ENCODE measurements around the gene SH3GL2. TPM values are rescaled to one million over a fixed set of nuclear protein-coding genes. Genes with fewer than 3 reads are reported as not detected.

SH3GL2 gene
- total RNA-seq, 4 donors from 2014 or later = 0.20 to 0.41 (median 0.32) TPM; not detected in 1

DNA sequence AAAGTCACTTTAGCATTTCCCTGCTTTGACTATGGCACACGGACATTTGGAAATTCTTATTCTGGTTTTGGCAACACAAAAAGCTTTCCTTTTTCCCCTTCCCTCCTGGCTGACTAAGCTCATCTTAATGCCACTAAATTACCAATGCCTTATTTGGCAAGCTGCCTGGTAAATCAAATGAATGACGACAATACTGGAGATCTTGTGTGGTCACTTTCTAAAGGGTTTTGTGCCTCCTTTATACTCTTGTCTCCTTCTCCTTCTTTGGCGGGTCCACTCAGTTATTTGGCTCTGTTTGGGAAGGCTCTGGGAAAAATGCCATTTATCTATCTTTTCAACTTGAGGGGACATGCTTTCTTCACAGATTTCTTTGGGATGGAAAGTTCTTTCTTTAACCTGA lies 34.9 kb downstream of the SH3GL2 start:
- 55 to 75% methylated on average over 2 to 3 of the region's 3 CpGs for WGBS, 2 donors (ENCODE audit: low coverage in 1 of 2)
- in situ Hi-C loops (cut with MboI; ENCODE audit: low pct_ligation_motif_present in 1 of 4, low pct_unique_long_range_greater_than_20kb in 1 of 4, low sequenced_read_pairs in 3 of 4) (no loop called here), intact Hi-C loops (cut with DNase I; ENCODE audit: low total_unique reads) (no loop called here)
- H3K27ac ChIP-seq = no peak overlapping the region
- no peaks in the 10 kb centered on the region for H3K27me3 ChIP-seq
- H3K4me1 ChIP-seq = no peaks in the 10 kb centered on the region
- no peak for DNase-seq
- H3K36me3 ChIP-seq = no peaks in the 10 kb centered on the region
- no peak overlapping the region for H3K4me3 ChIP-seq
- TF ChIP-seq EP300 (IDR thresholded peaks at IDR 0.05; ENCODE audit: low read depth) (no peak), POLR2AphosphoS5 (IDR thresholded peaks at IDR 0.05) (no peak), POLR2A (IDR thresholded peaks at IDR 0.05) (no peak)
- TF ChIP-seq, protein P1, sequence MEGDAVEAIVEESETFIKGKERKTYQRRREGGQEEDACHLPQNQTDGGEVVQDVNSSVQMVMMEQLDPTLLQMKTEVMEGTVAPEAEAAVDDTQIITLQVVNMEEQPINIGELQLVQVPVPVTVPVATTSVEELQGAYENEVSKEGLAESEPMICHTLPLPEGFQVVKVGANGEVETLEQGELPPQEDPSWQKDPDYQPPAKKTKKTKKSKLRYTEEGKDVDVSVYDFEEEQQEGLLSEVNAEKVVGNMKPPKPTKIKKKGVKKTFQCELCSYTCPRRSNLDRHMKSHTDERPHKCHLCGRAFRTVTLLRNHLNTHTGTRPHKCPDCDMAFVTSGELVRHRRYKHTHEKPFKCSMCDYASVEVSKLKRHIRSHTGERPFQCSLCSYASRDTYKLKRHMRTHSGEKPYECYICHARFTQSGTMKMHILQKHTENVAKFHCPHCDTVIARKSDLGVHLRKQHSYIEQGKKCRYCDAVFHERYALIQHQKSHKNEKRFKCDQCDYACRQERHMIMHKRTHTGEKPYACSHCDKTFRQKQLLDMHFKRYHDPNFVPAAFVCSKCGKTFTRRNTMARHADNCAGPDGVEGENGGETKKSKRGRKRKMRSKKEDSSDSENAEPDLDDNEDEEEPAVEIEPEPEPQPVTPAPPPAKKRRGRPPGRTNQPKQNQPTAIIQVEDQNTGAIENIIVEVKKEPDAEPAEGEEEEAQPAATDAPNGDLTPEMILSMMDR (IDR thresholded peaks at IDR 0.05) = no peak
- no peaks in the 10 kb centered on the region for H3K9me3 ChIP-seq

DNA sequence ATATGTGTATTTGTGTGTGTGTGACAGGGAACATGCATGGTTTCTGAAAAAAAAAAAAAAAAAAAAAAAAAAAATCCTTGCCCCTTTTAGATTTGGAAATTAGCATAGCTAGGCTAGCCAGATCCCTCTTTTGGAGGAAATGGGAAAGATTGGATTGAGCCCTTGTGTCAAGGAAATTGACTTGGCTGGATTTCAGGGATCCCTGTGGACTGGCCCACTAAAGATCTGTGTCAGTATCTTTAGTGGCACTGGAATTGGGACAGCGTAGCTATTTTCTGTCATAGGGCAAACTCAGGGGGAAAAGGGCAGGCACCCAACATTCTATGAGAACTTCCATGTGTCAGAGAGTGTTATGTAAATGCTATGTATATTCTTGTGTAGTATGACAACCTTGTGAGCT lies 35.4 kb downstream of the SH3GL2 start:
- in situ Hi-C loops (cut with MboI; ENCODE audit: low pct_ligation_motif_present in 1 of 4, low pct_unique_long_range_greater_than_20kb in 1 of 4, low sequenced_read_pairs in 3 of 4) = no loop called here
- TF ChIP-seq, protein P1 (IDR thresholded peaks at IDR 0.05) = no peak
- TF ChIP-seq EP300 (IDR thresholded peaks at IDR 0.05; ENCODE audit: low read depth) = no peak
- no peak for TF ChIP-seq POLR2A (IDR thresholded peaks at IDR 0.05)
- TF ChIP-seq POLR2AphosphoS5 (IDR thresholded peaks at IDR 0.05) = no peak
- intact Hi-C loops (cut with DNase I; ENCODE audit: low total_unique reads) = no loop called here
- H3K4me3 ChIP-seq = no peak overlapping the region
- H3K27ac ChIP-seq = no peak overlapping the region
- WGBS, 2 donors (ENCODE audit: low coverage in 1 of 2) = 95 to 100% methylated on average over 1 of the region's 1 CpG
- no peak for DNase-seq
- H3K4me1 ChIP-seq = no peaks in the 10 kb centered on the region
- H3K9me3 ChIP-seq = no peaks in the 10 kb centered on the region
- H3K36me3 ChIP-seq = no peaks in the 10 kb centered on the region
- no peaks in the 10 kb centered on the region for H3K27me3 ChIP-seq

DNA sequence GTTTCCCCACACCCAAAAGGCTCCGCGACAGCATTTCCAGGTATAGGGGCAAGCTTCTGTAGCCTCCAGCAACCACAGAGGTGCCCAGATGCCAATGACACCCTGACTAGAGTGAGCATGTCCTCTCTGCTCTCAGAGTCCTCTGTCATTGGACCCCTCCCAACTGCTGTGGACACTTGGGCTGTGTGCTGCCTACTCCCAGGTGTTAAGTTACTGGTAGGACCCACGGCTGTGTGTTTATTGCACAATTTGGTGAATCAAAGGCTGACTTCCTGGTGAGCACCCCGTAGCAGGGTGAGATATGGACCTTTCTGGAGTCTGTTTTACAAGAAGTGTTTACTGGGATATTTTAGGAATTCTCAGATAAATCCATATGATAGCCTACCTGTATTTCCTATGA lies 36.0 kb downstream of the SH3GL2 start:
- Histone ChIP-seq H3K27ac (no peak overlapping the region), H3K4me1 (no peaks in the 10 kb centered on the region), H3K9me3 (no peaks in the 10 kb centered on the region), H3K4me3 (no peak overlapping the region), H3K36me3 (no peaks in the 10 kb centered on the region), H3K27me3 (no peaks in the 10 kb centered on the region)
- DNase-seq = no peak
- in situ Hi-C loops (cut with MboI; ENCODE audit: low pct_ligation_motif_present in 1 of 4, low pct_unique_long_range_greater_than_20kb in 1 of 4, low sequenced_read_pairs in 3 of 4) (no loop called here), intact Hi-C loops (cut with DNase I; ENCODE audit: low total_unique reads) (no loop called here)
- TF ChIP-seq POLR2A (IDR thresholded peaks at IDR 0.05) (no peak), EP300 (IDR thresholded peaks at IDR 0.05; ENCODE audit: low read depth) (no peak), POLR2AphosphoS5 (IDR thresholded peaks at IDR 0.05) (no peak)
- TF ChIP-seq, protein P1 (IDR thresholded peaks at IDR 0.05) = no peak
- WGBS, 2 donors (ENCODE audit: low coverage in 1 of 2) = 56% methylated on average over 4 of the region's 4 CpGs; no CpG with 5 or more reads in 1 of the 2 donors

DNA sequence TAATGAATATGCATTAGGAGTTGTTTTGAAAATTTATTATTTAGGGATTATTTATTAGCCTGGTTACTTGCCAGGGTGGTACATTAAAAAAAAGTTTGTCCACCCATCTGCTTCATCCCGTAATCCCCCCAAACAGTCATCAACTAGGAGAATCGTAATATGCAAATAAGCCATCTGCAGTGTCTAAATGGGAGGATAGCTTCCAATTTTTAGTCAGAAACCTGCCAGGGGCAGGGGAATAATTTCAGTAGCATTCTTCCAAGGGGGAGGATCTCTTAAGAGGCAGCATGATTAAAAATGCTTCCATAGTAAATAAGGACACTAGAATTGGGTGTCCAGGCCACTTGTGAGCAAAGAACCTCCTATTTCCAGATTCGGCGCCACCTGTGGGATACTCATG lies 43.3 kb downstream of the SH3GL2 start:
- intact Hi-C loops (cut with DNase I; ENCODE audit: low total_unique reads) = no loop called here
- 74 to 86% methylated on average over 4 of the region's 4 CpGs for WGBS, 2 donors (ENCODE audit: low coverage in 1 of 2)
- no peaks in the 10 kb centered on the region for H3K27me3 ChIP-seq
- no peaks in the 10 kb centered on the region for H3K36me3 ChIP-seq
- H3K4me1 ChIP-seq = no peaks in the 10 kb centered on the region
- in situ Hi-C loops (cut with MboI; ENCODE audit: low pct_ligation_motif_present in 1 of 4, low pct_unique_long_range_greater_than_20kb in 1 of 4, low sequenced_read_pairs in 3 of 4) = no loop called here
- no peaks in the 10 kb centered on the region for H3K9me3 ChIP-seq
- H3K27ac ChIP-seq = no peak overlapping the region
- no peak for DNase-seq
- no peak overlapping the region for H3K4me3 ChIP-seq
- TF ChIP-seq, protein P1 (IDR thresholded peaks at IDR 0.05) = no peak
- TF ChIP-seq EP300 (IDR thresholded peaks at IDR 0.05; ENCODE audit: low read depth) = no peak
- no peak for TF ChIP-seq POLR2A (IDR thresholded peaks at IDR 0.05)
- TF ChIP-seq POLR2AphosphoS5 (IDR thresholded peaks at IDR 0.05) = no peak

All from transverse colon (tissue), 4 donors.